GOT3 (cell line): Measurements from ENCODE around the gene KRTAP10-10.
"Not testable (repeated sequence)": the region's sequence is repeated elsewhere in the genome, so short reads cannot be mapped to it uniquely, and the experiment has no call there.

Experiments
- DNase-seq: peaks from one replicate; lab custom pipeline; 2025; ENCODE audit warnings: mixed read lengths; lab: John Stamatoyannopoulos, UW

The KRTAP10-10 gene

DNA sequence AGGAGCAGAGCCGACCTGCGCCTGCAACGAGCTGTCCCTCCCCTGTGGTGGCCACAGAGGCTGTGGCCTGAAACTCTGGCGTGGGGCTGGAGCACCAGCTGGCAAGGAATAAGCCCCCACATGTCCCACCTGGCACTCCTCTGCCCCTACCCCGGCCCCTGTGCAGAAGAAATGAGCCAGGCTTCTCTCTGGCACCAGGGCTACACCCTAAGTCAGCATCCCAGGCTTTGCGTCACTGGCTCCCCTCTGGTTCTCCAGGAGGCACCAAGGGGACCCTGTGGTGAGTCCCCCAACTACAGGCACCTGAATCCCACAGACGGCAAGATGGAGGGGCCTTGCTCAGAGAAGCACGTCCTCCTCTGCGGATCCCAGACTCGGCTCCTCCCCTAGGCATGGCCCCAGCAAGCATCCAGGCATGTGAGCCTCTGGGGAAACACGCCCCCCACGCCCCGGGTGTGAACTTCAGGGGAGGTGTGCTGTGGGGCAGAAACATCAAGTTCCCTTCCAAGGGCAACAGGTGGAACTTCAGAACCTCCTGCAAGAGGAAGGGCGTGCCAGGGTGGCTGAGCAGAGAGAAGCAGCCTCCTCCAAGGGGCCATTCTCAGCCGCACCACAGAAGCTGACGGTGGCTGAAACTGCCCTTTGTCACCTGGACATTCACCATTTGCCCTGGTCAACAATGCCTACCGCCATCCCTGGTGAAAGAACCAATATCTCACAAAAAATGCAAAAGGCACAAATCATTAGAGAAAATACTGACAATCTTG is 33.9 kb upstream of the KRTAP10-10 start:
- DNase-seq, result no peak

DNA sequence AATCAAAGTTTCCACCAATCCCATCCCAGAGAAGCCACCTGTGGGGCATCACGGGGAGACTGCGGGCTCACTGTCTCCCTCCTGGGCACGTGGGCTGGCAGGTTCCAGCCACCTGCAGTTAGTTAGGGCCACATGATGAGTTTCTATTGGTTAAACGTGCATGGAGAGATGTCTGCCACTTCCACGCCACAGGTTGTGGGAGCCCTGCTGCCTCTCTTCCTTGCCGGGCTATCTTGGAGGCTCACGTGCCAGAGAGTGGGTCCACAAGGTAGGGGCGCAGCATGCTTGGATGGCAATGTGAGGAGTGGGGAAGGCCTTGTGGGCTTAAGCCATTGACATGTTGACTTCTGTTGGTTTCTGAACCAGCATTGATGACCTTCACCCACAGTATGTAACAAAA is 33.2 kb upstream of the KRTAP10-10 start:
- no peak for DNase-seq

DNA sequence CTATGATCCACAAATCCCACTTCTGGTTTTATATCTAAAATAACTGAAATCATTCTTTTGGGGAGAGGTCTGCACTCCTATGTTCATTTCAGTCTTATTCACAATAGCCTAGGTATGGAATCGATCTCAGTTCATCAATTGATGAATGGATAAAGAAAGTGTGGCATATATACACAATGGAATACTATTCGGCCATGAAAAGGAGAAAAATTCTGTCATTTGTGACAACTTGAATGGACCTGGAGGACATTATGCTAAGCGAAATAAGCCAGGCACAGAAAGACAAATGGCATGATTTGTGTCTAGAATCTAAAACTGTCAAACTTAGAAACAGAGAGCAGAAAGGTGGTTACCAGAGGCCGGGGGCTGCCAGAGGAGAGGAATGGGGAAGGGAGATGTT is 30.7 kb upstream of the KRTAP10-10 start:
- DNase-seq, result no peak

DNA sequence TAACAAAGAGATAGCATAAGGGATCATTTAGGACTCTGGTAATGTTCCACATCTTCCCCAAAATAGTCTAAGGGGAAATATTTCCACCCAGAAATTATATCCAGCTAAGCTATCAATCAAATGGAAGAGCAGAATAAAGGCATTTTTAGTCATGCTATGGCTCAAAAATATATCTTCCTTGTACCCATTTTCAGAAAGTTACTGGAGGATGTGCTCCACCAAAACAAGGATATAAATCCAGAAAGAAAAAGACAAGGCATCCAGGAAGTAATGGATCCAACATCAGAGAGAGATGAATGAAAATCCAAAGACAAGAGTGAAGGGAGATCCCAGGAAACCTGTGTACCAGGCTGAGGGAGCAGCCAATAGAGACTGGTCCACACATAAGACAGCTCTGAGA is 28.0 kb upstream of the KRTAP10-10 start:
- no peak for DNase-seq

DNA sequence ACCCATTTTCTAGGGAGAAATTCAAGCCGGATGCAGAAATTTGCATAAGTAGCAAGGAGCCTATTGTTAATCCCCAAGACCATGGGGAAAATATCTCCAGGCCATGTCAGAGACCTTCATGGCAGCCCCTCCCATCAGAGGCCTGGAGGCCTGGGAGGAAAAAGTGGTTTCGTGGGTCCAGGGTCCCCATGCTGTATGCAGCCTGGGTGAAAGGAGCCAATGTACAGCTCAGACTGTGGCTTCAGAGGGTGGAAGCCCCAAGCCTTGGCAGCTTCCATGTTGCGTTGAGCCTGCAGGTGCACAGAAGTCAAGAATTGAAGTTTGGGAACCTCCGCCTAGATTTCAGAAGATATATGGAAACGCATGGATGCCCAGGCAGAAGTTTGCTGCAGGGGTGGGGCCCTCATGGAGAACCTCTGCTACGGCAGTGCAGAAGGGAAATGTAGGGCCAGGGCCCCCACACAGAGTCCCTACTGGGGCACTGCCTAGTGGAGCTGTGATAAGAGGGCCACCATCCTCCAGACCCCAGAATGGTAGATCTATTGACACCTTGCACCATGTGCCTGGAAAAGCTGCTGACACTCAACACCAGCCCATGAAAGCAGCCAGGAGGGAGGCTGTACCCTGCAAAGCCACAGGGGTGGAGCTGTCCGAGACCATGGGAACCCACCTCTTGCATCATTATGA is 26.9 kb upstream of the KRTAP10-10 start:
- not testable (repeated sequence) for DNase-seq

DNA sequence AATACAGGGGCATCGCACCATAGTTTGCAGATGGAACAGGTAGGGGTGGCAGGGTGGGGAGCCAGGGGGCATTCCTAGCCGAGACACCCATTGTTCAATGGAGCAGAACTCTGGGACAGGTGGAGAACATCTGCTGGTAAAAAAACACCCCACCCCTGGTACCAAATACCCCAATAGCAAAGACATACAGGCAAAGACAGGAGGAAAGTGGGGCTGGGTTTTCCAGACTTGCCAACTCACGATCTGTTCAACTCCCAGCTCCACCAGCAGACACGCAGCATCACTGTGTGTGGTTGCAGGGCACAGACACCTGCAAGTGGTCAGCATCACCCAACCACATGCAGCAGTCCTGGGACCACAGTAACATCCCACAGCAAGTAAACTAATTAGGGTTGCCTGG is 25.6 kb upstream of the KRTAP10-10 start:
- no peak for DNase-seq

DNA sequence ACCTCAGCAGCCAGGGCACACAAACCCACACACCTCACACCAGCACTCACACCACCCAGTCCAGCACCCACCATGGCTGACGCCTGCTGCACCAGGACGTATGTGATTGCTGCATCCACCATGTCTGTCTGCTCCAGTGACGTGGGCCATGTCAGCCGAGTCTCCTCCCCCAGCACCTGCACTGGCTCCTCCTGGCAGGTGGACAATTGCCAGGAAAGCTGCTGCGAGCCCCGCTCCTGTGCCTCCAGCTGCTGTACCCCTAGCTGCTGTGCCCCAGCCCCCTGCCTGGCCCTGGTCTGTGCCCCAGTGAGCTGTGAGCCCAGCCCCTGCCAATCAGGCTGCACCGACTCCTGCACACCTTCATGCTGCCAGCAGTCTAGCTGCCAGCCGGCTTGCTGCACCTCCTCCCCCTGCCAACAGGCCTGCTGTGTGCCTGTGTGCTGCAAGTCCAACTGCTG is 25.1 kb upstream of the KRTAP10-10 start, which contains the start of gene KRTAP10-8:
Gene KRTAP10-8 (plus strand): TSS at position 51 of the 458 bp plus-strand sequence. CDS start 22 bp downstream, at position 73.
- DNase-seq, result no peak

DNA sequence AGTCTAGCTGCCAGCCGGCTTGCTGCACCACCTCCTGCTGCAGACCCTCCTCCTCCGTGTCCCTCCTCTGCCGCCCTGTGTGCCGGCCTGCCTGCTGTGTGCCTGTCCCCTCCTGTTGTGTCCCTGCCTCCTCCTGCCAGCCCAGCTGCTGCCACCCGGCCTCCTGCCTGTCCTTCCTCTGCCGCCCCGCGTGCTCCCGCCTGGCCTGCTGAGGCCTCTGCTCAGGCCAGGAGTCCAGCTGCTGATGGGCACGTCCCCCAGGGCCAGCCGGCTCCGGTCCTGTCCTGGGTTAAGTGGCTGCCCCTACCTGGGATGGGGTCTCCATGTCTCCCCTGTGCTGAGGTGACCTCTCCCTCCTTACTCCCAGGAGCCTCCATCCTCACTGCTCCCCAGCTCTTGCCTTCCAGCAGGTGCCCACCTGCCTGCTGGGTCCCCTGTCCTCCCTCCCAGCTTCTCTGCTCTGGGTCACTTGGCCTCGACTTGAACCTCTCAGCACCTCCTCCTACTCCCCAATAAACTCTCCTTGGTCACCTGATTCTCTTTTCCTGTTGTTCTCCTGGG is 24.4 kb upstream of the KRTAP10-10 start:
- no peak for DNase-seq

DNA sequence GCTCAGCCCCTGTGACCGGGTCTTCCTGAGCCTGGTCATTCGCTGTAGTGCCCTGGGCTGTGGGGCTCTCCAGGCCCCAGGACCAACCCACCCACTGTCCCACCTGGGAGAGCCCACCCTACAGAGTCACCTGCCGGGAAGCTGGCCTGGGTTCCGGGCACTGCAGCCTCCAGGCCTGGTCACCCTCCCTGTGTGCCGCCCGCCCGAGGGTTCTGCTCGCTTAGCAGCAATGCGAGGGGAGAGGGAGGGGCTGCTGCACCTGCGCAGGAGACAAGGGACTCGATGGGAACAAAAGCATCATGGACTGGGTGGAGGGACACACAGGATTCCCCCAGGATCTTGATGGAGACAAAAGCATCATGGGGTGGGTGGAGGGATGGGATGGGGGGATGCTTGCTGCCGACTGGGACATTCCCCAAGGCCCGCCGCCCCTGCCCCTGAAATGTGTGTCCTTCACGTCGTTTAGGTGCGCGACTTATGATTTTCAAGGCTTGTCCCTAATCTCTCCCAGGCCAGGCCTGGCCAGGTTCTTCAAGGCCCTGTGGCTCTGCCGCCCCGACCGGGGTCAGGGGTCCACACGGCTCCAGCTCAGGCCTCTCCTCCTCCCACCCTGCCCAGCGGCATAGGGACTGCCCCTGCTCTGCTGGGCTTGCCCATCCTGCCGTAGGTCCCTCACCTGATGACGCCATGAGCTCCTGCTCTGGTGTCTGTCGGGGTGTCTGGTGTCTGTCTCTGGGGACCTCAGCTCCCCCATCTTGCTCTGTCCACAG is 23.6 kb upstream of the KRTAP10-10 start:
- DNase-seq, result no peak

DNA sequence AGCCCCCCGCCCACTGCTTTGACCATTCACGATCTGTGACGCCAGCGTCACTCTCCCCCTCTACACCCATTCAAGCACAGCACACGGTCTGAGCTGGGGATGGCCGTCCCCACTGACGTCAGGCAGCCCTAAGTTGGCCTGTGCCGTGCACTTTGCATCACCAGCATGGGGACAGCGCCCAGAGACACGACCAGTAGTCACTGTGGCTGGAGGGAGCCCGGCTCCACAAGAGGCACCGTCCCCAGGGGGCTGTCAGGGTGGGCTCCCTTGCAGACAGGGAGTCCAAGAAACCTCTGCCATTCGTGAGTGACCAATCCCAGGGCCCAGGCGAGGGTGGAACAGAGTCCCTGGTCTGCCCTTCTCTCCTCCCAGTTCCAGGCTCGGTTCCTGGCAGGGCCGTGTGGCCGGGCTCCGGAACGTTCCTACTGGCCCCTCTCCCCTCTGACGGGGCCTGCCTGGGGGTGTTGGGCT is 23.0 kb upstream of the KRTAP10-10 start:
- no peak for DNase-seq

DNA sequence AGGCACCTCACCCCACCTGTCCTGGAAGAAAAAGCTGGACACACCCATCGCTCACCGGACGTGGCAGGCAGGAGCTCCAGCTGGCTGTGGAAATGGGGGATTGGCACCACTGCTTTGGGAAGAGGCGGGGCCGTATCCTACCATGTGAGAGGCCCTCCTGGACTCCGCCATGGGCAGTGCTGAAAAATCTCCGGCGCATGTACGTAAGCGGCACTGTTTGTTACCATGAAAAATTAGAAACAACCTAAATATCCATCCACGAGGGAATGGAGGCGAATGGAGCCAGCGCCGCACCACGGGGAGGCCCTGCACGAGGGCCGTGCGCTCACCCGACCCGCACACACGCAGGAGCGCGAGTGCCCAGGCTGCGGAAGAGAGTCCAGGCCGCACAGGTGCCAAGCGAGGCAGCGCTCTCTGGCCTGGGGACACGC is 22.2 kb upstream of the KRTAP10-10 start:
- no peak for DNase-seq

DNA sequence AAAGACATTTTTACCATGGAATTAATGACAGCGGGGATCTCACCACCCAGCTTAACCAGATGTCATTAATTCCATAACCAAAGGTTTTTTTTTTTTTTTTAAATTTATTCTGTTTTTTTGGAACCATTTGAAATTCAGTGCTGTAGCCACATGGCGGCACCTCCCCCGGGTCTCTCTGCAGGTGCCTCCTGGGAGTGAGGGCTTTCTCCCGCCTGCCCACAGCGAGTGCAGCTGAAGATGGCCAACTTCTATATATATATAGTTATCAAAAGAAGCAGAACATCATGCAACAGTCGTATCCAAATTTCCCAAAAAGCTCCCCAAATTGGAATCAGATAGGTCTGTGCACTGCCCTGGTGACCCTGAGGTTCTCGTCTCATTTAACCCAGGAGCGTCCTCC is 21.7 kb upstream of the KRTAP10-10 start:
- no peak for DNase-seq

DNA sequence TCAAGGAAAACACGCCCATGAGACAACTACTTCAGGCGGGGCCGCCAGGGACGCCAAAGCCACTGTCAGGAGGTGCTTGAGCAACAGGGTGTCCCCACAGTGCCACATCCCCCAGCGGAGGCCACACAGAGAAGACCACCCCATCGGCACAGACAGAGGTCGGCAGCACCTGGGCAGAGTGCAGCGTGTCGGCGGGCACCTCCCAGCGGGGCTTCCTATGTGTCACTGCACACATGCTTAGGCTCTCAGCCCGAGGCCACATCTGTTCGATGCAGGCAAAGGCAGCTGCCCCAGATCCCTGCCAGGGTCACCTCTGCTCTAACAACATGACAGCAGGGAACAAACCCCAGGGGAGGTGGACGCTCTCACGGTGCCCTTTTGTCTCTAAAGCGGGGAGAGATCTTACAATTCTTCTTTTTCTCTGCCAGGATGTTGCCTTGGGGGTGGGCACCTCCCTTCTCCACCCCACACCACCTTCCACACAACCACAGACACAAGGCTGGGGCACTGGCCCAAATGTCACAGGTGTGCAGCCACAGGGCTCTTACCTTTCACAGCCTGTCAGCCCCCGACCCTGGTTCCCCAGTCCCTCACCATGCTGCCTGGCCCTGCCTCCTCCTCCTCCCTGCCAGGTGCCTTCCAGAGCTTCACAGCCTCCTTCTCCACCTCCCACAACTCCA is 21.1 kb upstream of the KRTAP10-10 start:
- no peak for DNase-seq

DNA sequence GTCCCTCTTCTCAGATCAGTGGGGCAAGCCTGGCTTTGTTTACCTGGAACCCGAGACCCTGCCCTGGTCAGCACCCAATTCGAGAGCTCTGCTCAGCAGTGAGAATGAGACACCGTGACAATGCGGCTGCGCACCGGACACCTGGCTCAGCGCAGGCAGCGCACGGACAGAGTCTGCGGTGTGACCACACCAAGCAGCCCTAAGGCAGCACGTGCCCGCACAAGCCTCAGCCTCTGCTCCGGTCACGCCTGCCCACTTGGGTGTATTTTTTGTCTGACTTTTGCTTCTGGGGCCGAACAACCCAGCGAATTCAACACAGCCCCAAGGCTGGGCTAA is 20.6 kb upstream of the KRTAP10-10 start:
- DNase-seq, result no peak

DNA sequence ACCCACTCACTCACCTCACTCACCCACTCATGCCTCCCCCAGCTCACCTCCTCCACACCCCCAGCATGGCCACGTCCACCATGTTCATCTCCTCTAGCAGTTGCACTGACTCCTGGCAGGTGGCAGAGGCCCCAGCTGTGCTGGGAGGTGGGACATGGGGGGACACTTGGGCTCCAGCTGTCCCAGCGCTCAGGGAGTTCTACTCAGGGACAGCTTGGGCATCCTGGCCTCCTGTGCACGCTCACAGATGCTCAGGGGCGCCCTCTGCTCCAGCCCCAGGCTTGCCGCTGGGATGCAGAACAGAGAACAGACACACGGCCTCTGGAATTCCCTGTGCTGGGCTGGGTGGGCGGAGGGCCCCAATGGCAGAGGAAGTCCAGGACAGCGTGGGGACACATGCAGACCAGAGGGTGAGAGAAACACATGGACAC is 20.1 kb upstream of the KRTAP10-10 start:
- DNase-seq, result no peak

DNA sequence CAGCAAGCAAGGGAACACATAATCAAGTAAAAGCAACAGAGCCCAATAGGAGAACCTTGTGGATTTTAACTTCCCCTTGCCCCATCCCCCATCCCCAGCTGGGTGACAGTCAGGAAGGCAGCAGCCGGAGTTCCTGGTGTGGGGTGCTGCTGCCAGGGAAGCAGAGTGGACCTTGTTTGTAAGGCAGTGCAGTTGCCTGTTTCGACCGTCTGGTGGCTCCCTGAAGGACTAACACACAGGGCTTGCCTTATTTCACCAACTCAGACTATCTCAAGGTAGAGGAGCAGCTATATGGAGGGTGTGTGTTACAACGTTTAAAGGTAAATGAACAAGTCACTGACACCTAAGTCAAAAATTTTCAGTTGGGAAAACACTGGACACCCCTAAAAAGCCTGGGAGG is 18.7 kb upstream of the KRTAP10-10 start:
- DNase-seq, result no peak

DNA sequence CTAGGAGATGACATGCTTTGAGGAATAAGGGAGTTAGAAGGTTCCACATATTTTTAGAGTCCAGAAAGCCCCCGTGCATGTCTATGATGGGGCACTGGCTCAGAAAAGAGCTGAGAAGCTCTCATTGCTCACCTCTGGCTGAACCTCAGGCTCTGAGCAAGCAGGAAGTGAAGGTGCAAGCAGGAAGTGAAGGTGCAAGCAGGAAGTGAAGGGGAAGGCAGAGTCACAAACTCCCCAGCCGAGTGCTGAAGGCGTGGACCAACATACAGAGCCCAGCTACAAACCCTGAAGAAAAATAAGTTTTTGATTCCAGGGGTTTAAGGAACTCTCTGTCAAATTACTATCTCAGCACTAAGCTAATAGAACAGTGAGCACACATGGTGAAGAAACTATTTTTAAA is 18.2 kb upstream of the KRTAP10-10 start:
- no peak for DNase-seq

DNA sequence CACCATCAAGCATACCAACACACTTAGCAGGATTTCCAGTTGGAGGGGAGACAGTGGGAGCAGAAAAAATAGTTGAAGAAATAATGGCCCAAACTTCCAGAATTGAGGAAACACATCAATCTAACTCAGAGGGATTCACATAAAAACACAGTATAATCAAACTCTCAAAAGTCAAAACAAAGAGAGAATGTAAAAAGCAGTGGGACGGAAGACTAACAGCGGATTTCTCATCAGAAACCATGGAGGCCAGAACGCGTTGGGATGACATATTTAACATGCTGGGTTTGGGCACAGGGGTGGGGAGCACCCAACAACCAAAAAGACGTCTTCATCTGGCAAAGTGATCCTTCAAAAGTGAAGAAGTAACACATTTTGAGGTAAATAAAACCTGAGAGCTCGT is 17.3 kb upstream of the KRTAP10-10 start:
- DNase-seq, result no peak

DNA sequence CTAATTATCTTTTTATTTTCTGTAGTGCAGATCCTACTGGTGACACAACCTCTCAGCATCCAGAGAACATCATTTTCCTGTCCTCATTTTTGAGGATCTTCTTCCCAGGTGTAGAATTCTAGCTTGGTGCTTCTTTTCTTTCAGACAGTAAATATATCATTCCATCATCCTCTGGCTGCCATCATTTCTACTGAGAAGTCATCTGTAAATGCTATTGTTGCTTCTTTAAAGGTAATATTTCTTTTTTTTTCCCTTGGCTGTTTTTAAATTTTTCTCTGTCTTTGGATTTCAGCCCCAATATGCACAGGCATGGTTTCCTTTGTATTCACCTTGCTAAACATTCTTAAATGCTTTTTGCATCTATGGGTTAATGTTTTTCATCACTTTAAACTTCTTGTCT is 13.6 kb upstream of the KRTAP10-10 start:
- no peak for DNase-seq

DNA sequence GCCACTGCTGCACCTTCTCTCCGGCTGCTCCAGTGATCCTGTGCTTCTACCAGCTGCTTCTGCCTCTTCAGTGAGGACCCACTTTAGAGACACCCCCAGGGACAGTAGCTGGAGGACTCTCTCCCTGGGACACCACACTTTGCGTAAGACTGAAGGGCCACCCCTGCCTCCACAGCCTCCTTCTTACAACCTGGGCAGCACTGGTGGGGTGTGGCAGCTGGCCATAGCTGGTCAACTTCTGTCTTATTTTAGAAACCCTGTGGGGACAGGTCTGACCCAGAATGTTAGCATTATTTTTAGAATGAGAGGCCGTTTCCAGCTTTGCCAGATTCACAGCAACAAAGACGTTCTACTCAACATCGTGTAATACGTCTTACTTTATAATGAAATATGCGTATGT is 11.4 kb upstream of the KRTAP10-10 start:
- no peak for DNase-seq

DNA sequence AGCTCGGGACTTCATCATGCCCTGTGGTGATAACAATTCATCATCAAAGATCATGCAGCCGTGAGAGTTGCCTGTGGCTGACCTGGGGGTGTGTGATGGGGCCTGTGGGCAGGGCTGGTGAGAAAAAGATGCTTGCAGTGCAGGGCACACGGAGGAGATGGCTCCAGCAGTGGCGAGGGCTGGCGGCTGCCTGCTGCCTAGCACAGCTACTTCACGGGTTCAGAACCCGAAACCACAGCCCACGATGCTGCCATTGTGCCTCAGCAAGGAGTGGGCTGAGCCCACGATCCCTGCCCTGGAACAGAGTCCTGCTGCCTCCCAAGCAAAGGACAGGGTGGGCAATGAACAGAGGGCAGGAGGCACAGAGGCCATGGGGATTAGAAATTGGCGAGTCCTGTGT is 10.9 kb upstream of the KRTAP10-10 start:
- DNase-seq, result no peak

DNA sequence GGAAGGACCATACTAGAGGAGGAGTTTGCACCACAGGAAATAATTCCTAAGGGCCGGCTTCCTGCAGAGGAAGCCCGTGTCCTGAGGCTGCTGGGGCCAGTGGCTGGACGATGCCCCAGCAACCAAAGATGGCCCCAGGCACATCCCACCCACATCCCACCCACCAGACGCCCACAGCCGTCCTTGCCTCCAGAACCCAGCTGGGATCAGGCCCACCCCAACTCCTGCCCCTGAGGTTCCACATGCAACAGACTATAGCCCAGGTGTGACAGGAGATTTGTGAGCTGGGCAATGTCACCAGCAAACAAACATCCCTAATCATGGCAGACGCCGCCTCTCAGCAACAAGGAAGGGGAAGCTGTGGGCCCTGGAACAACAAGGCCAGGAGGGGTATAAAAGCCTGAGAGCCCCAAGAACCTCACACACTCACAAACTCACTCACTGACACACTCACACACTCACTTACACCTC is 10.4 kb upstream of the KRTAP10-10 start, which contains the start of gene KRTAP10-9:
Gene KRTAP10-9 (plus strand): TSS at position 421 of the 471 bp plus-strand sequence. CDS start 79 bp downstream, outside the sequence.
- DNase-seq, result no peak
